Islet precursor cell (in vitro differentiated cells): ENCODE results near the gene TCHH.
"Not testable (repeated sequence)": the region's sequence is repeated elsewhere in the genome, so short reads cannot be mapped to it uniquely, and the experiment has no call there.

ENCODE experiments used
- DNase-seq: peaks from one replicate; pipeline ENCODE4 v3.0.0-alpha.2; 2018

Gene TCHH

DNA sequence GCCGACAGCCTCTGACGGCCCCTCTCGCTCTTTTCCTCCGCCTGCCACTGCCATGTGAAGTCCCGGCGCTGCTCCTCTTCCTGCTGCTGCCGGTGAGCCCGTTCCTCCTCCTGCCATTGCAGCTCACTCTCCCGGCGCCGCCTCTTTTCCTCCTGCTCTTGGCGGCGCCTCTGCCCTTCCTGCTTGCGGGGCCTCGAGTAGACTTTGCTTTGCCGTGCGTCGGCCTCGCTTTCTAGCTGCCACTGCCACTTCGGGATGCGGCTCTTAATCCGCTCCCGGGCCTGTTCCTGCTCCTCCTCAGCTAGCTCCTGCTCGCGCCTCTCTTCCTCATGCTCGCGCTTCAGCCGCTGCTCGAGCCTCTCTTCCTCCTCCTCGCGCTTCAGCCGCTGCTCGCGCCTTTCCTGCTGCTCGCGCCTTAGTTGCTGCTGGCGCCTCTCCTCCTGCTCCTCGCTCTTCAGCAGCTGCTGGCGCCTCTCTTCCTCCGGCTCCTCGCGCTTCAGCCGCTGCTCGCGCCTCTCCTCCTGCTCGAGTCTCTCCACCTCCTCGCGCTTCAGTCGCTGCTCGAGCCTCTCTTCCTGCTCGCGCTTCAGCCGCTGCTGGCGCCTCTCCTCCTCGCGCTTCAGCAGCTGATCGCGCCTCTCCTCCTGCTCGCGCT is 4.3 kb downstream of the TCHH start:
- DNase-seq = peak; percentile 79

- DNase-seq = peak; percentile 79
Observed at GRCh38 chr1:152110365-152110859, 4.8 kb downstream of the TCHH start.

GRCh38 chr1:152109998-152110294 is 5.3 kb downstream of the TCHH start:
- DNase-seq = no peak

DNA sequence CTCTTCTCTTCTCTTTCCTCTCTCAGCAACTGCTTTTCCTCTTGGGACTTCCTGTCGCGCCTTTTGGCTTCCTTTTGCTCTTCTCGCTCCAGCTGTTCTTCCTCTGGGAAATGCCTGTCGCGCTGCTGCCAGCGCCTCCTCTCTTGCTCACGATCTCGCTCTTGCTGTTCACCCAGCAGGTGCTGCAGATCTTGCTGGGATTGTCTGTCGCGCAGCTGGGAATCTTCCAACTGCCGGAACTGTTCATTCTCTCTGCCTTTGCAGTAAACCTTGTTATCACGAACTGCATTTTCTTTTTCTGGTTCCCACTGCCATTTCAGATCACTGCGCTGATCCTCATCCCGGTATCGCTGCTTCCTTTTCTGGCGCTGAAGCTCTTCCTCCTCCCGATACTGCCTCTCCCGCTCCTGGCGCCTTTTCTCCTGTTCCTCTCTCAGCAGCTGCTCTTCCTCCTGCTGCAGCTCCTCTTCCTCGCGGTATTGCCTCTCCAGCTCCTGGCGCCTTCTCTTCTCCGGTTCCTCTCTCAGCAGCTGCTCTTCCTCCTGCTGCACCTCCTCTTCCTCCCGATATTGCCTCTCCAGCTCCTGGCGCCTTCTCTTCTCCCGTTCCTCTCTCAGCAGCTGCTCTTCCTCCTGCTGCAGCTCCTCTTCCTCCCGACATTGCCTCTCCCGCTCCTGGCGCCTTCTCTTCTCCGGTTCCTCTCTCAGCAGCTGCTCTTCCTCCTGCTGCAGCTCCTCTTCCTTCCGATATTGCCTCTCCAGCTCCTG is 5.8 kb downstream of the TCHH start:
- DNase-seq = peak; percentile 57

GRCh38 chr1:152108882-152109222 is 6.4 kb downstream of the TCHH start:
- DNase-seq = peak; percentile 58

GRCh38 chr1:152107984-152108881 is 7.0 kb downstream of the TCHH start:
- DNase-seq = peak; percentile 85

DNA sequence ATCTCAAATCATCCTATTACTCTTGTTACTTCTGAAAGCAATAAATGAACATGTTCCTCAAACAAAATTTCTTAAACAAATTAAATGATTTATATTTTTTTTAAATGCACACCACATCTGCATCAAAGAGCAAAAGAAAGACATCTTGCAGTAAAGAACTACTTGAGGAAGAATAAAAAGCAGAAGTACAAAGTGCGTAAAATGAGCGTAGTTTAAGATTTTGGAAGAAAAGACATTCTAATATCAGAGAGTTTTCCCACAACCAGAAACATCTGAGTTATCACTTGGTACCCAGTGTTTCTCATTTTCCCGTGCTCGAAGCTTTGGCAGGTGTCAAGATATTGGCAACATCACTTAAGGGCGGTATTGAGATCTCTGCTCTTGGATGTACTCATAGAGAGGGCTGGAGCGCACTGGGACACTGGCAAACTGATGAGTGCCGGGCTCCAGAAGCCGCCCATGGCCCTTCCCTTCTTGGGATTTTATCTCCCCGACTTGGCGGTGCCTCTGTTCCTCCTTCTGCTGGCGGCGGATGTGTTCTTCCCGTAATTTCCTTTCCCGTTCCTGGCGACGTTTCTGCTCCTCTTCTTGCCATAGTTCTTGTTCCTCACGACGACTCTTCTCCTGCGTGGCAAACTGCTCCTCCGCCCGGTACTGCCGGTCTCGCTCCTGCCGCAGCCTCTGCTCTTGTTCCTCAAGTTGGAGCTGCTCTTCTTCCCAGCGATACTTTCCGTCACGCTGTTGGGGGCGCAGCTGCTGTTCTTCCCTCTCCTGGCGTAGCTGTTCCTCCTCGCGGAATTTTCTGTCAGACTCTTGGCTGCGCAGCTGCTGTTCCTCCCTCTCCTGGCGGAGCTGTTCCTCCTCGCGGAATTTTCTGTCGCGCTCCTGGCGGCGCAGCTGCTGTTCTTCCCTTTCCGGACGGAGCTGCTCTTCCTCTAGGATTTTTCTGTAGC is 7.9 kb downstream of the TCHH start:
- DNase-seq = peak; percentile 88

- DNase-seq = no peak
Observed at GRCh38 chr1:152104854-152105253, 10.4 kb downstream of the TCHH start.

- DNase-seq = no peak
Observed at GRCh38 chr1:152096931-152097330, 18.3 kb downstream of the TCHH start.

- DNase-seq = no peak
Observed at GRCh38 chr1:152089014-152089674, 26.1 kb downstream of the TCHH start, which contains the start of gene TCHHL1. TSS of gene TCHHL1 (minus strand) at chr1:152089064. CDS start at chr1:152088143, 921 bp downstream.

GRCh38 chr1:152086760-152087159 is 28.5 kb downstream of the TCHH start:
- DNase-seq = no peak

- DNase-seq = no peak
Observed at GRCh38 chr1:152084853-152085252, 30.4 kb downstream of the TCHH start.

DNA sequence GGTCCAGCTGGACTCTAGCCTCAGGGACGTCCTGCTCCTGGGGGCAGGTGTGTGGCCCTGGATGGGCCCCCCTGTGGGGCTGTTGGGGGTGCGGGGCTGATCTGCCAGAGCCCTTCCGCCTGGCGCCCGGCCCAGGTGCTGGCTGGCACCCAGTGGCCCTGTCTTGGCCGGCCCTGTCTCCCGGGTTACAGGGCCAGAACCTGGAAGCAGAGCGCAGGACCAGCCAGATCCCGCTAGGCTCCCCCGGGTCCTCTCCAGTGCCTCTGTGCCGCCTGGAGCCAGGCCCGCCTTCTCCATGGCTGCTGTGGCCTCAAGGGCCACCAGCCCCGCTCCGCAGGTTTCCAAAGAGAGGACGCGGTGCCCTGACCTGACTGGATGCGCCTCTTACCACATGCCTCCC is 34.2 kb downstream of the TCHH start:
- DNase-seq = not testable (repeated sequence)

- DNase-seq = not testable (repeated sequence)
Observed at GRCh38 chr1:152080494-152080893, 34.8 kb downstream of the TCHH start.

GRCh38 chr1:152078831-152079441 is 36.3 kb downstream of the TCHH start:
- DNase-seq = no peak

DNA sequence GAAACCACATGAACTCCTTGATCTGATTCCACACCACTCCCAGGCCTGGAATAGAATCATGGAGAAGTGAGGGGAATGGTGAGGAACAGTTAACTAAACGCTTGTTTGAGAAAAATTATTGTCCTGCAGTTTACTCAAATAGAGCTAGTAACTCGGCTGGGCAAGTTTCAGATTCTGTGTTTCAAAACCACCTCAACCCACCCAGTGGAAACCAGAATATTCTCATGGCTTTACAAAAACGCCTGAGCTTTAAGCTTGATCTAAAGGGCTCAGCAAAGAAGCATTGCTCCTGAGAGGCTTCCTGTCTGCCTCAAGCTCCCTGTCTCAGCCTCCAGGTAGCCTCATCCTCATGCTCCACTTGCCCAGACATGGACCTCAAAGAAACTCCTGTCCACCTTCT is 42.9 kb downstream of the TCHH start:
- no peak for DNase-seq

DNA sequence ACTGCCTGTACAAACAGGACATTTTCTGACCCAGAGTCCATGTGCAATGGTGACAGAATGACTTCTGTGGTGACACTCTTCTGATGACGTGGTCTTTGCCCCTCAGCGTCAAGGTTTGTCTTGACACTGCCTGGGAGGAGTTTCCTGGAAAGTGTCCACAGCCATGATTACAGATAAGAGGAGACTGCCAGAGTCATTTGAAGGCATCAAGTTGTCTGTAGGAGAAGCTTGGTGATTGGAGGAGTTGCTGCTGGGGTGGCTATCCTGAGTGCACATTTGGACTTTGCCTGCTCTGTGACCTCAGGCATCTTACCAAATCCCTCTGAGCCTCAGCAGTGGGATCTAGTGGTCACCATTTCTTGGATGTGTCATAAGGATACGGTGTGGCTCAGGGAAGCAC is 44.1 kb downstream of the TCHH start:
- no peak for DNase-seq

GRCh38 chr1:152067929-152068328 is 47.3 kb downstream of the TCHH start:
- no peak for DNase-seq

GRCh38 chr1:152067150-152067549 is 48.1 kb downstream of the TCHH start:
- DNase-seq = no peak

DNA sequence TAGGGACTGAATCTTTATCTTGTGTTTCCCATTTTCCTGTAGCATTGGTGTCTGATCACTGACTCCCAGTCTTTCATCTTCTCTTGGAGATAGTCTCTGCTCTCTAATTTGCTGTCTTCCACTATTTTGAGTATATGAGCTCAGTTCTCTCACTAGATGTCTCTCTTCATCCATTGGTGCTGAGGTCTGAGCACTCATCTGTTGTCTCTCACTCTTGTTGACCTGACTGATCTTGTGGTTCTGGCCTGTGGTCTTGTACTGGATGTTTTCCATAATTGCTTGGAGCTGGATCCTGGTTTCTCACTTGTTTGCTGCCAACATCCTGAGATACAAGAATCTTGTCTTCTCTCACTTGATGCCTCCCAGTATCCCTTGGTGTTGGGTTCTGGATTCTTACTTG is 53.3 kb downstream of the TCHH start:
- no peak for DNase-seq
